GM20000 (cell line): ENCODE results near the gene PTP4A2.

Source experiments
- DNase-seq: peaks from one replicate; pipeline ENCODE4 v3.0.0; 2012; ENCODE audit warnings: low spot score
- TF ChIP-seq, protein P1 (sequence below): IDR thresholded peaks from 2 replicates; pipeline ENCODE4 v1.5.1; 2012; ENCODE audit warnings: mild to moderate bottlenecking, control low read depth; ENCODE audit errors: extremely low read depth, missing control alignments

Gene PTP4A2

DNA sequence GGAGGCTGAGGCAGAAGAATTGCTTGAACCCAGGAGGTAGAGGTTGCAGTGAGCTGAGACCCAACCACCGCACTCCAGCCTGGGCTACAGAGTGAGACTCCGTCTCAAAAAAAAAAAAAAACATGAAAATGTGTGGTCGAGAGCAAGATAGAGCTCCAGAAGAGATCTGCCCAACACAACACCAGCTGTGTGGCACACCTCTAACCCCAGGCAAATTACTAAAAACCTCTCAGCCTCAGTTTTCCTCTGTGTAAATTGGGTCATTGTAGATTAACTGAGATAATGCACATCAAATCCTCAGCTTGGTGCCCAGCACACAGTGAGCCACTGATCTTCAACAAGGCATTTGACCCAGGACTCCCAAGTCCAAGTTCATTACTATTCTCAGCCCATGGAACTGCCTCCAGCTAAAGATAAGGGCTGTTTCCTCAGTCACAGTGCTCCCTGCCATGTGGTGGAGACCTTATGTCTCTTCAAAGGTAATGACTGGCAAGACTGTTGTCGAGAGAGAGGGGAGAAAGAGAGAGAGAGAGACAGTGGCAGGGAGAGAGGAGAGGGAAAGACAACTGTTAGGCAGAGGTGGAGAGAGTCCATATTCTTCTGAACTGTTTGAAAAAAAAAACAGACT, 58.1 kb downstream of the PTP4A2 start:
- no peak for DNase-seq
- TF ChIP-seq, protein P1, sequence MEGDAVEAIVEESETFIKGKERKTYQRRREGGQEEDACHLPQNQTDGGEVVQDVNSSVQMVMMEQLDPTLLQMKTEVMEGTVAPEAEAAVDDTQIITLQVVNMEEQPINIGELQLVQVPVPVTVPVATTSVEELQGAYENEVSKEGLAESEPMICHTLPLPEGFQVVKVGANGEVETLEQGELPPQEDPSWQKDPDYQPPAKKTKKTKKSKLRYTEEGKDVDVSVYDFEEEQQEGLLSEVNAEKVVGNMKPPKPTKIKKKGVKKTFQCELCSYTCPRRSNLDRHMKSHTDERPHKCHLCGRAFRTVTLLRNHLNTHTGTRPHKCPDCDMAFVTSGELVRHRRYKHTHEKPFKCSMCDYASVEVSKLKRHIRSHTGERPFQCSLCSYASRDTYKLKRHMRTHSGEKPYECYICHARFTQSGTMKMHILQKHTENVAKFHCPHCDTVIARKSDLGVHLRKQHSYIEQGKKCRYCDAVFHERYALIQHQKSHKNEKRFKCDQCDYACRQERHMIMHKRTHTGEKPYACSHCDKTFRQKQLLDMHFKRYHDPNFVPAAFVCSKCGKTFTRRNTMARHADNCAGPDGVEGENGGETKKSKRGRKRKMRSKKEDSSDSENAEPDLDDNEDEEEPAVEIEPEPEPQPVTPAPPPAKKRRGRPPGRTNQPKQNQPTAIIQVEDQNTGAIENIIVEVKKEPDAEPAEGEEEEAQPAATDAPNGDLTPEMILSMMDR, result no peak

DNA sequence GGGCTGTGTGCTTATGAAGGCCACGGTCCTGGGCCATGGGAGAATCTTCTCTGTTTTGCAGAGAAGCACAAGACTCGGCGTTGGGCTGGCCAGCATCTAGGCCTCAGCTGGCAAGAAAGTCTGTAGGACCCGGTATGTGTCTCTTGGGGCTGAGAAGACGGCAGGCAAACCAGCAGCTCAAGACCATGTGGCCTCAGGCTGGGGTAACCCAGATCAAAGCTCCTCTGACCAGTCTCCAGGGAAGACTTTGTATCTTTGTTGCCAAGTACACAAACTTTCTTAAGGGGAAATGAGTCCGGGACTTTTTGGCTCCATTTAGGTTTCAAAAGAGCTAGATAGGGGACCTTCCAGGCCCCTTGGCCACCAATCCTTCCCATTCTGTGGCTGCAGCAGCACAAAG, 60.1 kb downstream of the PTP4A2 start:
- DNase-seq, result peak; percentile 21
- TF ChIP-seq, protein P1, result no peak

DNA sequence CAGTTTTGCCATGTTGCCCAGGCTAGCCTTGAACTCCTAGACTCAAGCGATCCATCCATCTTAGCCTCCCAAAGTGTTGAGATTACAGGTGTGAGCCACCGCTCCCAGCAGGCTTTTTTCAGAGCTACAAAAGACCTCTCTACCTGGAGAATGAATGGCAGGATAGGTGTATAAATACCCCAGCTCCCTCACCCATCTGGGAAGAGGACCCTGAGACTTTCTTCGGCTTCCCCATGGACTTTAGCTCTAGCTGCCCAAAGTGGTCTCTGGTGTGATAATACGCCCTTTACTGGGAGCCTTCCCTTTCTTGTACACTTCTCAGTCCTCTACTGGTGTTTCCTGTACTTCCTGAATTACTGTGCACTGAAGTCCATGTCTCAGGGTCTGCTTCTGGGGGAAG, 60.6 kb downstream of the PTP4A2 start:
- TF ChIP-seq, protein P1, result no peak
- no peak for DNase-seq

GRCh38 chr1:31875636-31876236, 62.4 kb downstream of the PTP4A2 start:
- TF ChIP-seq, protein P1, result no peak
- DNase-seq, result no peak

DNA sequence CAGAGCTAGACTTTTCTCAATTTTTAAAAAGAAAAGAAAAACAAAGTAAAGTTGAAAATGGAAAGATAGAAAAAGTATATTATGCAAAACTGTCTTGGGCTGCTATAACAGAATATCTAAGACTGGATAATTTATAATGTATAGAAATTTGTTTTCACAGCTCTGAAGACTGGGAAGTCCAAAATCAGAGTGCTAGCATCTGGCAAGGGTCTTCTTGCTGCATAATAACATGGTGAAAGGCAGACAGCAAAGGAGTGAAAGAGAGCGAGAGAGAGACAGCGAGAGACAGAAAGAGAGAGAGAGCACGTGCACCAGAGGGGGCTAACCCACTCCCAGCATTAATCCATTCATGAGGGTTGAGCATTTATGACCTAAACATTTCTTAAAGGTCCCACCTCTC, 63.2 kb downstream of the PTP4A2 start:
- DNase-seq, result no peak
- TF ChIP-seq, protein P1, result no peak

GRCh38 chr1:31872658-31873636, 65.2 kb downstream of the PTP4A2 start:
- DNase-seq, result no peak
- TF ChIP-seq, protein P1, result no peak

DNA sequence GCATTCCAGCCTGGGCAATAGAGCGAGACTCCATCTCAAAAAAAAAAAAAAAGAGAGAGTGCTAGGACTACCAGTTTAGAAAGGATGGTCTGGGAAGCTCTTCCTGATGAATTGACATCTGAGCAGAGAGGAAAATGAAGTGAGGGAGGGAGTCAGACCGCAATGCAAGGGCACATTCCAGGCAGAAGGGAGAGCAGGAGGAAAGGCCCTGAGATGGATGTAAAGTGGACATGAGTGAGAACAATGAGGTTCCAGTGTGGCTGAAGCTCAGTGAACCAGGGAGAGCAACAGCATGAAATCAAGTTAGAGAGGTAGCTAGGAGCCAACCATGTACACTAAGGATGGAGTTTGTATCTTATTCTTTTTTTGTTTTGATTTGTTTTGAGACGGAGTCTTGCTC, 66.5 kb downstream of the PTP4A2 start:
- TF ChIP-seq, protein P1, result no peak
- no peak for DNase-seq
